Ovary (tissue), 9 donors: ENCODE measurements around the gene SLC37A4. TPM values are rescaled to one million over a fixed set of nuclear protein-coding genes. Genes with fewer than 3 reads are reported as not detected.
"Not testable (repeated sequence)": the region's sequence is repeated elsewhere in the genome, so short reads cannot be mapped to it uniquely, and the experiment has no call there.

Source experiments
- DNase-seq, 5 donors: peaks; one replicate each; pipeline ENCODE4 v3.0.0-alpha.2; 2019 to 2020
- H3K27ac ChIP-seq, 2 donors: fragments of 200-600 bp; one replicate each; pipeline versions ENCODE4 v1.5.1 to v1.8.0; 2019 to 2022
- H3K27me3 ChIP-seq: fragments of 200-600 bp; one replicate; pipeline ENCODE4 v1.8.0; 2022
- H3K36me3 ChIP-seq: fragments of 200-600 bp; sonication (generic); one replicate; pipeline ENCODE4 v1.5.1; 2019
- H3K4me1 ChIP-seq: one replicate; pipeline ENCODE4 v1.8.1; 2013; ENCODE audit warnings: mild to moderate bottlenecking, moderate library complexity; ENCODE audit not compliant: insufficient read depth
- H3K4me3 ChIP-seq: fragments of 200-600 bp; sonication (generic); one replicate; pipeline ENCODE4 v1.5.1; 2017
- H3K9me3 ChIP-seq, 2 donors: fragments of 200-600 bp in 1 of 2; sonication (generic) in 1 of 2; one replicate each; pipeline versions ENCODE4 v1.5.1 to v1.8.1; 2013 to 2019; ENCODE audit warnings: mild to moderate bottlenecking in 1 of 2, moderate library complexity in 1 of 2
- EP300 ChIP-seq: sonication (generic); formaldehyde crosslinking; IDR thresholded peaks from one replicate; pipeline ENCODE4 v1.6.1; 2017; ENCODE audit warnings: antibody characterized with exemption
- POLR2A ChIP-seq: fragments of 450-650 bp; IDR thresholded peaks from one replicate; pipeline ENCODE4 v1.6.1; 2017; ENCODE audit warnings: antibody characterized with exemption, mild to moderate bottlenecking, moderate library complexity
- WGBS, 3 donors: extraction: QIAGEN DNeasy Blood & Tissue Kit in 1 of 3; methylation state at CpG; one replicate each; pipeline versions ENCODE4 v1.1.5 to v1.1.7; 2013 to 2017; 5-methylcytosine and 5-hydroxymethylcytosine counted together
- intact Hi-C, 4 donors: fragments of 100-400 bp; cut with DNase I; formaldehyde crosslinking; loops; one replicate each; pipeline versions ENCODE4 v1.11.0 to v1.15.1; 2022 to 2023
- polyA plus RNA-seq, 2 donors: library from polyadenylated mRNA; stranded (reverse); fragments of 200-250 nt in 1 of 2; fragments of 350-450 nt in 1 of 2; fragmentation: Illumina TruSeq in 1 of 2; extraction: RNeasy Lipid Tissue Mini Kit (QIAGEN cat#74804) in 1 of 2; gene quantifications; one replicate each; pipeline ENCODE4 v1.2.3, GENCODE V29; 2013 to 2014
- total RNA-seq, 7 donors: library from RNA; depleted of rRNA in 2 of 7; stranded (reverse); fragments of >200 nt in 2 of 7; fragmentation: NEBNext Ultra II Directional in 3 of 7; extraction: Animal tissue kit (Norgen Biotek cat#: 25700) in 3 of 7; gene quantifications; one replicate each; pipeline versions ENCODE4 v1.1.0 to v1.2.4, GENCODE V29; 2016 to 2023
- TF ChIP-seq, protein P1 (sequence below), 3 donors: fragments of 450-650 bp in 2 of 3; fragments of 200-600 bp in 1 of 3; IDR thresholded peaks; one replicate each; pipeline versions ENCODE4 v1.5.1 to v1.8.0; 2016 to 2022; ENCODE audit warnings: antibody characterized with exemption in 3 of 3, mild to moderate bottlenecking in 1 of 3
- donor health status: DM: no; HTN: no; CAD: no; lungs with moderate emphysema.
- donor health status: DM: no; HTN: no; CAD: no.
- donor health status: Bipolar disorder and iron deficiency.
- donor health status: DM: yes; HTN: yes; CAD: no.
- donor health status: DM: no; HTN: no; CAD: no.
- donor health status: DM: yes; HTN: yes; CAD: no.

The SLC37A4 gene
- total and polyA plus RNA-seq, 9 donors, result 10.5 to 38.1 (median 13.2) TPM

DNA sequence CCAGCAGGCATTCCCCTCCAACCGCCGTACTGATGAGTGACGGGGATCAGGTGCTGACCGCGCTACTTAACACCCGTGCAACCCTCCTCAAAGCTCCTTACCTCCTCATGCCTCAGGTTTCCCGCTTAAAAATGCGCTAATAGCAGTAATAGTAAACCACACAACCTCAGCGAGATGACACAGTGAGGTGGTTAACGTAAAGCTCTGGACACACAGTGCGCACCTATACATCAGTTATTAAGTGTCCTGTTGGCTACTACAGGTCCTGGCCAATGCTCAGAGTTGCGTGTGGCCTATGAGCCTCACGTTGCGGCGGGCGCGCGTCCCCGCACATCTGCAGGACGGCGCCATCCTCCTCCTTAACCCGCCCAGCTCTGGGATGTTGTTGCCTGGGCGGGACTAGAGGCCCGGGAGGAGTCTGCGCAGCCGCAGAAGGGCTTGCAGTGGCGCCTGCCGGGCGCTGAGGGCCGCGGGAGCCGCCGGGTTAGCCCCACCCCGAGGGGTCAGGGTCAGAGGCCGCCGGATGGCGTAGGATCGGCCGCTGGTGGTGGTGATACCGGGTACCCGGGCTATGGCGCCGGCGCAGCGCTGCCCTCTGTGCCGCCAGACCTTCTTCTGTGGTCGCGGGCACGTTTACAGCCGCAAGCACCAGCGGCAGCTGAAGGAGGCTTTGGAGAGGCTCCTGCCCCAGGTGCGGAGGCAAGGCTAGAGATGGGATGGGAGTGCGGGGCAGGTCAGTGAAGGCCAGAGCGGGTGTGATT, 32.9 kb downstream of the SLC37A4 start, which contains the start of gene CENATAC:
Gene CENATAC, plus strand, starts transcription at position 512 of the 761 bp plus-strand sequence. Its CDS starts 60 bp downstream, at position 572.
- H3K27ac ChIP-seq, result peak within 1 kb of the TSS; percentile 63 to 66
- H3K27me3 ChIP-seq, result no peaks in the 10 kb centered on the region
- intact Hi-C loops, result loop anchor here in 1 of 4 donors (2.0 kb wide), 1 partner anchor 21 kb away; the partner anchor contains the start of genes RPS25 and TRAPPC4
- DNase-seq, result peak; percentile 94 to 97 (median 95)
- no peak for TF ChIP-seq EP300
- TF ChIP-seq, protein P1, sequence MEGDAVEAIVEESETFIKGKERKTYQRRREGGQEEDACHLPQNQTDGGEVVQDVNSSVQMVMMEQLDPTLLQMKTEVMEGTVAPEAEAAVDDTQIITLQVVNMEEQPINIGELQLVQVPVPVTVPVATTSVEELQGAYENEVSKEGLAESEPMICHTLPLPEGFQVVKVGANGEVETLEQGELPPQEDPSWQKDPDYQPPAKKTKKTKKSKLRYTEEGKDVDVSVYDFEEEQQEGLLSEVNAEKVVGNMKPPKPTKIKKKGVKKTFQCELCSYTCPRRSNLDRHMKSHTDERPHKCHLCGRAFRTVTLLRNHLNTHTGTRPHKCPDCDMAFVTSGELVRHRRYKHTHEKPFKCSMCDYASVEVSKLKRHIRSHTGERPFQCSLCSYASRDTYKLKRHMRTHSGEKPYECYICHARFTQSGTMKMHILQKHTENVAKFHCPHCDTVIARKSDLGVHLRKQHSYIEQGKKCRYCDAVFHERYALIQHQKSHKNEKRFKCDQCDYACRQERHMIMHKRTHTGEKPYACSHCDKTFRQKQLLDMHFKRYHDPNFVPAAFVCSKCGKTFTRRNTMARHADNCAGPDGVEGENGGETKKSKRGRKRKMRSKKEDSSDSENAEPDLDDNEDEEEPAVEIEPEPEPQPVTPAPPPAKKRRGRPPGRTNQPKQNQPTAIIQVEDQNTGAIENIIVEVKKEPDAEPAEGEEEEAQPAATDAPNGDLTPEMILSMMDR (IDR thresholded peaks at IDR 0.05), result peak in 2 of 3 donors; percentile 21 to 23
- TF ChIP-seq POLR2A, result peak; percentile 57
- peak within 1 kb of the TSS; percentile 80 for H3K4me3 ChIP-seq
- no peaks in the 10 kb centered on the region for H3K36me3 ChIP-seq
- WGBS, 3 donors, result 0 to 1% (median 0%) methylated on average over 49 to 54 of the region's 54 CpGs
- H3K9me3 ChIP-seq, result no peaks in the 10 kb centered on the region
- H3K4me1 ChIP-seq, result peaks cover 7% of the 10 kb centered on the region

DNA sequence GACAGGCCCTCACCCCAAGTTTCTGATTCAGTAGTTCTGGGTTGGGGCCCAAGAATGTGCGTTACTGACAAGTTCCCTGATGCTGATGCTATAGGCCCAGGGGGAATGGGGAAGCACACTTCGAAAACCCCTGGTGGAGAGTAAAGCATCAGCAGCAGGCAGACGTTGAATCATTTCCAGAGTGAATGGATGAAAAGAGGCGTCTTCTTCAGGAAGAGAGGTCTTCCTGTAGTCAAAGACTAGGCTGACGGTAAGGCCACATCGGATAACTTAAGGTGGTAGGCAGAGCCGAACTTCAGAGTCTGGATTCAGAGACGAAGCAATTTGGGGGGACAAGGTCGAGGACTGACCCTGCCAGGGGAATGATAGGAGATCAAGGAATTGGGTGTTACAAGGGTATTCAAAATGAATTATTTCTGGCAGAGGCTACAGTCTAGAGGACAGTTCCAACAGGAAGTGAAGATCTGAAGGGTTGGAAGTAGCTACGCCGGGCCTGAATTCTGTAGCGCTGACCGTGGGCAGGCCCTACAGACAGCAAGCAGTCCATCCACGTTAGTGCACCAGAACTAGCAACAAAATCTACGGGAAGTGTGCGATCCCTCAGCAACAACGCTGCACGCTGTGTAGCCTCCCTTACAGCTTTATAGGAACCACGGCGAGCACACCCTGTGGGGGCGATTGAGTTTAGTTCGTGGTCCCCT, 33.6 kb downstream of the SLC37A4 start:
- 9 to 16% (median 13%) methylated on average over 22 of the region's 22 CpGs for WGBS, 3 donors
- DNase-seq, result peak in 1 of 5 donors; percentile 34
- H3K36me3 ChIP-seq, result no peaks in the 10 kb centered on the region
- no peak for TF ChIP-seq POLR2A
- H3K4me1 ChIP-seq, result peaks cover 7% of the 10 kb centered on the region
- H3K9me3 ChIP-seq, result no peaks in the 10 kb centered on the region
- peak overlapping the region; percentile 80 for H3K4me3 ChIP-seq
- no peaks in the 10 kb centered on the region for H3K27me3 ChIP-seq
- intact Hi-C loops, result no loop called here
- H3K27ac ChIP-seq, result peak overlapping the region in 1 of 2 donors; percentile 66

DNA sequence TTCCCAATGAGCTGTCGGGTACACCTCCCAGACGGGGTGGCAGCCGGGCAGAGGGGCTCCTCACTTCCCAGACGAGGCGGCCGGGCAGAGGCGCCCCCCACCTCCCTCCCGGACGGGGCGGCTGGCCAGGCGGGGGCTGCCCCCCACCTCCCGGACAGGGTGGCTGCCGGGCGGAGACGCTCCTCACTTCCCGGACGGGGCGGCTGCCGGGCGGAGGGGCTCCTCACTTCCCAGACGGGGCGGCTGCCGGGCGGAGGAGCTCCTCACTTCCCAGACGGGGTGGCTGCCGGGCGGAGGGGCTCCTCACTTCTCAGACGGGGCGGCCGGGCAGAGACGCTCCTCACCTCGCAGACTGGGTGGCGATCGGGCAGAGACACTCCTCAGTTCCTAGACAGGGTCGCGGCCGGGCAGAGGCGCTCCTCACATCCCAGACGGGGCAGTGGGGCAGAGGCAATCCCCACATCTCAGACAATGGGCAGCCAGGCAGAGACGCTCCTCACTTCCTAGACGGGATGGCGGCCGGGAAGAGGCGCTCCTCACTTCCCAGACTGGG, 39.1 kb downstream of the SLC37A4 start:
- H3K27ac ChIP-seq, H3K4me1 ChIP-seq, H3K4me3 ChIP-seq, H3K36me3 ChIP-seq, H3K9me3 ChIP-seq, DNase-seq, intact Hi-C loops, H3K27me3 ChIP-seq: not testable (repeated sequence)
- 93 to 99% (median 96%) methylated on average over 32 to 44 of the region's 44 CpGs for WGBS, 3 donors

DNA sequence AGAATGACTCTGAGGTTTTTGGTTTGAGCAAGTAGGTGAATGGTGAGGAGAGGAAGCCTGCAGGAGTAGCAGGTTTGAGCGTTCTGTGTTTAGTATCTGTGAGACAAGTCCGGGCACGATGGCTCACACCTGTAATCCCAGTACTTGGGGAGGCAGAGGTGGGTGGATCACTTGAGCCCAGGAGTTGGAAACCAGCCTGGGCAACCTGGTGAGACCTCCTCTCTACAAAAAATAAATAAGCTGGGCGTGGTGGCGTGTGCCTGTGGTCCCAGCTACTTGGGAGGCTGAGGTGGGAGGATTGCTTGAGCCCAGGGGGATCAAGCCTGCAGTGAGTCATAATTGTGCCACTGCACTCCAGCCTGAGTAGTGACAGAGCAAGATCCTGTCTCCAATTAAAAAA, 42.4 kb downstream of the SLC37A4 start:
- H3K4me3 ChIP-seq, result no peak overlapping the region
- no peak for TF ChIP-seq POLR2A
- TF ChIP-seq, protein P1 (IDR thresholded peaks at IDR 0.05), result no peak
- TF ChIP-seq EP300, result no peak
- intact Hi-C loops, result no loop called here
- H3K4me1 ChIP-seq, result no peaks in the 10 kb centered on the region
- H3K36me3 ChIP-seq, result no peaks in the 10 kb centered on the region
- no peaks in the 10 kb centered on the region for H3K27me3 ChIP-seq
- no peak for DNase-seq
- WGBS, 3 donors, result 83 to 87% (median 86%) methylated on average over 5 of the region's 5 CpGs
- no peak overlapping the region for H3K27ac ChIP-seq
- H3K9me3 ChIP-seq, result no peaks in the 10 kb centered on the region

DNA sequence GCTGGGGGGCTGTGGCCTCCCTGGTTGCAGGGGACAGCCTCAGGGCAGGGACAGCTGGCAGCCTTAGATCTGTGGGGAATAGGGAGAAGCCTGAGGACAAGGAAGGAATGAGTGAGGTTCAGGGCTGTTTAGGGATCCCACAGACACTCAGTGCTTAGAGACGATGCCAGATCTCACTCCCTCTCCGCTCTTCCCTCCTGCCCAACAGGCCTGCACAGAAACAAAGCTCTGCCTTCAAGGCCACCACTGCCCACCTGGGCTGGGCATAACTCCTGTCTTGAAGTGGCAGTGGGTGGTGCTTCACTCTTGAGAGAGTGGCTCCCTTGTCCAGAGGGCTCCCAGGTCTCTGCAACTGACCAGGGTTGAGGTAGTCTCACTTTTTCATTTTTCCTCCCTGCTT, 45.9 kb downstream of the SLC37A4 start:
- no peak overlapping the region for H3K27ac ChIP-seq
- H3K4me3 ChIP-seq, result no peak overlapping the region

DNA sequence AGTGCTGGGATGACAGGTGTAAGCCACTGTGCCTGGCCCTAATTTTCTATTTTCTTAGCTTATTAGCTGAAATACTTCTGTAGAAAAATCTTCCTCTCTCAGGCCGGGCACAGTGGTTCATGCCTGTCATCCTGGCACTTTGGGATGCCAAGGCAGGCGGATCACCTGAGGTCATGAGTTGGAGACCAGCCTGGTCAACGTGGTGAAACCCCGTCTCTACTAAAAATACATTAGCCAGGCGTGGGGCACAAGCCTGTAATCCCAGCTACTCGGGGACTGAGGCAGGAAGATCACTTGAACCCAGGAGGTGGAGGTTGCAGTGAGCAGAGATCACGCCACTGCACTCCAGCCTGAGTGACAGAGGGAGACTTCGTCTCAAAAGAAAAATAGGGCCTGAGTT, 46.3 kb downstream of the SLC37A4 start:
- H3K4me3 ChIP-seq, H3K27ac ChIP-seq, H3K4me1 ChIP-seq, intact Hi-C loops, H3K36me3 ChIP-seq, H3K9me3 ChIP-seq, DNase-seq, H3K27me3 ChIP-seq: not testable (repeated sequence)
- 65 to 76% (median 72%) methylated on average over 7 to 8 of the region's 8 CpGs for WGBS, 3 donors

More for the DNA sequence above, 45.9 kb downstream of the SLC37A4 start:
- H3K4me1 ChIP-seq, result peaks cover 1% of the 10 kb centered on the region
- no peaks in the 10 kb centered on the region for H3K9me3 ChIP-seq
- no peaks in the 10 kb centered on the region for H3K27me3 ChIP-seq
- H3K36me3 ChIP-seq, result no peaks in the 10 kb centered on the region
- TF ChIP-seq POLR2A (no peak), EP300 (no peak)
- TF ChIP-seq, protein P1 (IDR thresholded peaks at IDR 0.05), result no peak
- DNase-seq, result no peak
- WGBS, 3 donors, result 36 to 63% (median 49%) methylated on average over 2 of the region's 2 CpGs
- intact Hi-C loops, result no loop called here
